ENCODE measurements around the gene PACSIN3. TPM values are rescaled to one million over a fixed set of nuclear protein-coding genes. Genes with fewer than 3 reads are reported as not detected.

Gene PACSIN3
- total RNA-seq, 1 donor from 2014 or later, result 55.3 TPM

- ATAC-seq, result no peak
These were observed 33.9 kb downstream of the PACSIN3 start for GRCh38 chr11:47152126-47152952.

- ATAC-seq, result no peak
These were observed 36.5 kb downstream of the PACSIN3 start for GRCh38 chr11:47149782-47150181.

GRCh38 chr11:47148903-47149531 lies 37.2 kb downstream of the PACSIN3 start:
- peak; percentile 25 for ATAC-seq

- no peak for ATAC-seq
These were observed 38.0 kb downstream of the PACSIN3 start for GRCh38 chr11:47148270-47148669.

GRCh38 chr11:47147681-47148080 lies 38.6 kb downstream of the PACSIN3 start:
- ATAC-seq, result no peak

- no peak for ATAC-seq
These were observed 39.0 kb downstream of the PACSIN3 start for GRCh38 chr11:47147250-47147649.

GRCh38 chr11:47144541-47144940 lies 41.7 kb downstream of the PACSIN3 start:
- ATAC-seq, result no peak

GRCh38 chr11:47143322-47143721 lies 42.9 kb downstream of the PACSIN3 start:
- peak; percentile 89 for ATAC-seq

GRCh38 chr11:47139878-47140277 lies 46.4 kb downstream of the PACSIN3 start:
- peak; percentile 44 for ATAC-seq

GRCh38 chr11:47137476-47137875 lies 48.8 kb downstream of the PACSIN3 start:
- ATAC-seq, result no peak

- no peak for ATAC-seq
These were observed 49.3 kb downstream of the PACSIN3 start for GRCh38 chr11:47136921-47137320.

- ATAC-seq, result no peak
These were observed 49.9 kb downstream of the PACSIN3 start for GRCh38 chr11:47136327-47136726.

GRCh38 chr11:47132981-47133380 lies 53.3 kb downstream of the PACSIN3 start:
- ATAC-seq, result no peak

GRCh38 chr11:47132490-47132889 lies 53.7 kb downstream of the PACSIN3 start:
- no peak for ATAC-seq

GRCh38 chr11:47131136-47131535 lies 55.1 kb downstream of the PACSIN3 start:
- no peak for ATAC-seq

- no peak for ATAC-seq
These were observed 55.7 kb downstream of the PACSIN3 start for GRCh38 chr11:47130543-47130942.

Other genes starting within 250 kb of the PACSIN3 start
- gene CSTPP1, start 249.7 kb downstream of the PACSIN3 start, total RNA-seq, result 12.6 TPM
- gene ARFGAP2, start 9.6 kb downstream of the PACSIN3 start, total RNA-seq, result 77.9 TPM
- 49.3 TPM for gene DDB2, start 28.5 kb upstream of the PACSIN3 start, total RNA-seq
- 12.7 TPM for gene ACP2, start 62.4 kb upstream of the PACSIN3 start, total RNA-seq
- 5.8 TPM for gene NR1H3, start 71.6 kb upstream of the PACSIN3 start, total RNA-seq
- 11.4 TPM for gene MADD, start 83.7 kb upstream of the PACSIN3 start, total RNA-seq
- gene MYBPC3, start 166.3 kb upstream of the PACSIN3 start, total RNA-seq, result not detected
- gene SPI1, start 192.1 kb upstream of the PACSIN3 start, total RNA-seq, result 2.2 TPM
- 6.4 TPM for gene SLC39A13, start 222.2 kb upstream of the PACSIN3 start, total RNA-seq
- gene PSMC3, start 240.0 kb upstream of the PACSIN3 start, total RNA-seq, result 88.2 TPM